Stimulated activated CD4-positive, alpha-beta T cell treated with anti-CD3 and anti-CD28 coated beads, Interleukin-15, amount 100 ng/mL, for 24 hours (primary cell): ENCODE results near the gene UBE2E3.

Source experiments
- DNase-seq: peaks from one replicate; pipeline ENCODE4 v3.0.0-alpha.2; 2020

UBE2E3 gene

DNA sequence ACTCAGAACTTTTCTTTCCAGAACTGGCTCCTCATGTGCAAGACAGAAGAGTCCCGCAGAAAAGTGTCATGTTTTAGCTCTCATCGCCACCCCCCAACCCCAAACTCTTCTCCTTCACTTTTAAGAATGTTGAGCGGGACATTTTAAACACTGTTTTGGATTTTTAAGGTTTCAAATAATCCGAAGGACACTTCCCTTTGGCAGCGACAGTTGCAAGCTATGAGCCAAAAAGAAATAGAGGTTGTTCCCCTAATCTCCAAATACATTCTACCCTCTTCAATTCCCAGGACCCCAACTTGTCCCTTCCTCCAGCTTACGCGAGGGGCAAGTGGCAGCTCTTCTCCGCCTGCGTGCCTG, 678 bp upstream of the UBE2E3 start:
- DNase-seq = no peak

DNA sequence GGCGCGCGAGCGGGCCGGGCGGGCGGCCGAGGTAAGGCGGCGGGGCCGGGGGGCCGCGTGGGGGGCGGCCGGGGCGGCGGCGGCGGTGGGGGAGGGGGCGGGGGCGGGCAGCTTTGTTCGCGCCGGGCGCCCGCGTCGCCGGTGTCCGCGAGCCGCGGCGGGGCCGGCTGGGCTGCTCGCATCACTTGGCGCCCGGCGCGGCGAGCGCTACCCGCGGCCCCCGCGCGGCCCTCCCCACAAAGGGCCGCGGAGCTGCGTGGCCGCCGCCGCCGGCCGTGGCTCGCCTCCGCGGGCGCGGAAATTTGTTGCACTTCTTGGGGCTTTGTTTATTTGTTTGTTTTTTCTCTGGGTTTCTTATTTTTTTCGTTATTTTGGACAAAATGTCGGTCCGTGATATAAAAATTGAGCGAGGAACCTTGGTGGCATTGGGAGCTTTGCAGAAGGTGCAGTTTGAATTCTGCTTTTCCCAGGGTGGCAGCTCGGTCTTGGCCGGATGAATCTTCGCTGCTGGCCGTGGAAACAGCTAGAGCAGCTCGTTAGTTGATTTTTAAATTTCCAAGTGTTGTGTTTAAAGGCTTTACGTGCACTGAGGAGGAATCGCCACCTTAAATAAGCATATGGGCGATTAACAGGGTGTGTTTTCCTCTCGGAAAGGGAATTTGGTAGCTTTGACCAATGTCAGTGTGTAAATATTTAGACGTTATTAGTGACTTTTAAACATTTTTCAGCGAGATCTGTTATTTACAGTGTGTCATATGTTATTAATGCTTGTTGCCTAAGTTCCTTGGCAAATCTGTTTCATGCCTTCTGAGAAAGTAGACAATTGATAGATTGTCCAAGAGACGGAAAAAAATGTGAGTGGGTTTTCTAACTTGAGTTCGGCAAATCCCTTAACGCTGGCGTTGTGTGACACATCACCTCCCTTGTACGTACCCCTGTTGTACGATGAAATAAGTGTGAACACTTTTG, 822 bp downstream of the UBE2E3 start:
- peak; percentile 30 for DNase-seq

DNA sequence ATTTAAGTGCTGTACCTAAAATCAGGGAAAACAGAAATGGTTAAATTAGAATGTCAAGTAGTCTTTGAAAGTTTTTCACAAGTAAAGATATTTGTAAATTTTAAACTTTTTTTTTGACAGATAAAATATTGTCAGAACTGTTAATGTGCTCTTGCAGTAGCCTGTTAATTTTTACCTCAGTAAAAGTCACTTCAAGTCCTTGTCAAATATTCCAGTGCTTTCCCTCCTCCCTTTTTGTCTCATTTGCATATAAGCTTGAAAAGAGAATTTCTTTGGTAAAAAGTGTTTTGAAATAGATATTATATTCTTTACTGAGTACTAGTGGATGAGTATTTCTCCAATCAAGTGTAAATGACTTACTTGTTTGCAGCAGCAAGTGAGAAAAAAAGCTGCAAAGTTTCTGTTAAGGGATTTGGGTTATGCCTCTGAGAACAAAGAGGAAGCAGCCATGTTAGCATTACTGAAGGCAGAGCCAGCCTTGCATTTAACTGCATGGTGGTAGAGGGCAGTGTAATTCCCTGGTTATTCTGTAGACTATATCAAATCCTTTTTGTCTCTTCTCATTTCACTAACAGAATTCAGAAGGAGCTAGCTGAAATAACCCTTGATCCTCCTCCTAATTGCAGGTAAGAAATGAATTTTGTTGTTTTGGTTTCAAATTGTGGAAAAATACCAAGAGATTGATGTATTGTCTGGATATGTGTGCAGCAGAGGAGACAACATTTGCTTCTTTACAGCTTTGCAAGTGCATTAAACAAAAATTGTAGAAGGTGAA, 3.2 kb downstream of the UBE2E3 start:
- no peak for DNase-seq

DNA sequence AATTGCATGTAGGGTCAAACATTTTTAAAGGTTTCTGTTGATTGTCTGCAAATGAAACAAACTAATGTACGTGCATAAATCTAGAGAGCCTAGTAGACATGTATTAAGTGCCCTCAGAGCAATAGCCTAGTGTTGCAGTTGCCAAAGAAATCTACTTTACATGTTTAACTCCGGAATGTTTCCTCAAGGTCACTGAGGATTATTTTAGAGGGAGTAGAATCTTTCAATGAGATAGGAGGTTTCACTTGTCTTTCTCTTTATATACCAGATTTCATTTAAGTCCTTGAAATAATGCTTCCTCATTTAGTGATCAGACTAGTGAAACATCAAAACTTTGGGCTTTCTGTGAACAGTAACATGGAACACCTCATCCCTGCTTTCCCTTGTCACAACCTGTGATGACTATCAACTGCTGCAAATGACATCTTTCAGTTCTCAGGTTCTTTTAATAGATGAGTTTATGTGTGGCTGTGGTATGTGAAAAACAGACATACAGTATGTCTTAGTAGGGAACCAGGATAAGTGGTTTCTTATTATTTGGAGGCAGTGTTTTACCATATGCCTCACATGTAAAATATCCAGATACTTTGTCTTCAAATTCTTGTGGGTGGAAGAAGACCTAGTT, 5.5 kb downstream of the UBE2E3 start:
- DNase-seq = no peak

DNA sequence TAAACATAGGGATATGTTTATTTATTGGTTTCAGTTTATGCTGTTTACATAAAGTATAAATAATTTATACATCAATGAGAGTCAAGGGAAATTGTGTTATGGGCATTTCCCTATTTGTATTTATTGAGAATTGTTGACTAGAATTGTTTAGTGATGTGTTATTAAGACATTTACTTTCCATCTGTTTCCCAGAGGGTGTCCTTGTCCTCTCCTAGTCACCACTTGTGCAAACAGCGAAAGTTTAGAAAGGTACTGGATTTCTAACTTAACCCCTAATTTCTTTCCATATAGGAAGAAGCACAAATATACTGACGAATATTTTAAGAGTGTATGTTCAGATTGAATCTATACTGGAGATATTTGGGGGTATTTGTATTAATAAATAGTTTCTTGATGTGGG, 6.7 kb downstream of the UBE2E3 start:
- DNase-seq = no peak

DNA sequence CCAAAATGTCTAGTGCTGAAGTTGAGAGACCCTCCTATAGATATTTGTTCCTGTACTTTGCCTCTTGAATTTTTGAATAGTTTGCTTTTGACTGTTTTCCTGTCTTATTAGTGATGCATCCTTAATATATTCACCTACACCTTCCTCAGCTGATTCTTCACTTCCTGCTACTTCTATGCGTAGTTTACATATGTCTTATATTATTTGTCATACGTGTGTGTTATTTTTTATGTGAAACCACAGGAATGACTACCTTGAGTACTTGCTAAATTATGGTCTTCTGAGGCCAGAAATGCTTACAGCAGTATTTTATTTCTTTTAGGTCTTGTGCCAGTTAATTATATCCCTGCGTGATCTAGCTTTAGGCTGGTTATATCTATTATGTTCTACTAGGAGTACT, 9.9 kb downstream of the UBE2E3 start:
- no peak for DNase-seq

DNA sequence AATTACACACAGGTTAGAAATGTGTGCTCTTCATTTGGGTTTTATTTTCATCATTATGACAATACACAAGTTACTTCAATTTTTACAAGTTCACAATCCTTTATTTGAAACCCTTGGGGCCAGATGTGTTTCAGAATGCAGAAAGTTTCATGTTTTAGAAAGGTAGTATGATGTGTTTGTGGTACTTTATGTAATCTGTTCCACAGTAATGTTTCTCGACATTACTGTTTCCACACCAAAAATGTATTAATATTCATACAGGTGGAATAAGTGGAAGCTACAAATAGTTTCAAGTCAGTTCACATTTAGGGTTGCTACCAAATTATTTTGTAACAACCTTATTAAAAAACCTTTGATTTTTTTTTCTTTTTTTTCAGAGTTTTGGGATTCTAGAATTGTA, 10.4 kb downstream of the UBE2E3 start:
- no peak for DNase-seq

DNA sequence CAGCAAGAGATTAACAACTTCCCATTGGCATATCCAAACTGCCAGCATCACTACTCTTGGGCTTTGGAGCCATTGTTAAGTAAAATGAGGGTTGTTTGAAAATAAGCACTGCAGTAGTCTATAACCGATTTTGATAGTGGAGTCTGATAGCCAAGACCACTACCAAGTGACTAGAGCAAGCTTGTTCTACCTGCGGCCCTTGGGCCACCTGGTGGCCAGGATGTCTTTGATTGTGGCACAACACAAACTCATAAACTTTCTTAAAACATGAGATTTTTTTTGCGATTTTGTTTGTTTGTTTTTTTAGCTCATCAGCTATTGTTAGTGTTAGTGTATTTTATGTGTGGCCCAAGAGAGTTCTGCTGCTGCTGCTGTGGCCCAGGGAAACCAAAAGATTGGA, 11.0 kb downstream of the UBE2E3 start:
- DNase-seq = no peak

DNA sequence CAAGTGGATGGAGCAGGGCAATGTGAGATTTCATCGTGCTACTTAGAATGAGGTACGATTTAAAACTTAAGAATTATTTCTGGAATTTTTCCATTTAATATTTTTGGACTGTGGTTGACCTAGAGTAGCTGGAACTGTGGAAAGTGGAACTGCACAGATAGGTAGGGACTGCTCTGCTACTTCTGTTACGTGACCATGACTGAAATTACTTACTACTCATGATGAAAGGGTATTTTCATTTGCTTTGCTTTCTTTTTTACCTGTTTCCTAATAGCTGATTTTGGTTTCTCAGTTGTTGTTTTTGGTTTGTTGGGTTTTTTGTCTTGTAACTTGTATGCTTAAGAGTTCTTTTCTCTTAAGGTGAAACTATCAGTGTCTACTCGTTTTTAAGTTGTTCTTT, 11.4 kb downstream of the UBE2E3 start:
- DNase-seq = no peak

DNA sequence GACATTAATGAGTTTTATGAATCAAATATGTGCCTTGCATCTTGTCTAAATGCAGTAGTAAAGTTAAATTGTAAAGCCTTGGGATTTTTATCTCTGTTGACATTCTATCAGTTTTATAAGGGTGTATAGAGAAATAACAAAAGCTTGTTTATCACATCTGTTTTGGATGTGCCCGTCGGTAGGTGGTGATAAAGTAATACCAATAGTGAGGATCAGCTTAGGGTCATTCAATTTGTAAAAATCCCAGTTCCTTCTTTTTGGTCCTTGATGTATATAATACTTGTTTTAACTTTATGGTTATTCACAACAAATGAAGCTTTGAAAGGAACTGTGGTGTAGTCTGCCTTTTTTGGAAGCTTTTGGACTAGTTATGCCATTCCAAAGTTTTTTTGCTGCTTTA, 12.6 kb downstream of the UBE2E3 start:
- DNase-seq = no peak

DNA sequence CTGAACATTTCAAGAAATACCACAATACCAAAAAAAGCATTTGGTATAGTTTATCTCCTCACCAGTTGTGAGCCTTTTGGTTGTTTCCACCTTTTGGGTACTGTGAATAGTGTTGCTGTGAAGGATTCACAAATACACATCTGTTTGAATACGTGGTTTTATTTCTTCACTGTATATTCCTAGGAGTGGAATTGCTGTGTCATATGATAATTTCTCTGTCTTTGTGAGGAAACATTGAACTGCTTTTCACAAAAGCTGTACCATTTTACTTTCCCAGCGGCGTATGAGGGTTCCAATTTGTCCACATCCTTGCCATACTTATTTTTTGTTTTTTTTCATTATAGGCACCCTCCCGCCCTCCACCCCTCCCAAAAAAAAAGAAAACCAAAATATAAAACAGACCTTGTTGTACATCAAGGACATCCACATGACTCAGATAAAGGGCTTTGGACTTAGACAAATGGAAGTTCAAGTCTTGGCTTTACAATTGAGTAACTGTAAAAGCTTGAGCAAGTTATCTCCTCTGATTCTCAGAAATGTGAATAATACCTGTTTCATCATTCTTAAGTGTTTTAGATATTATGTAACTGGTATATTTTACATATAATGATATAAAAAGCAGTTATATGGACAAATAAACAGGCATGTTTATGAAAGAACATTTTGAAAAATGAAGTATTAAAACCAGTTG, 19.0 kb downstream of the UBE2E3 start:
- DNase-seq = no peak

DNA sequence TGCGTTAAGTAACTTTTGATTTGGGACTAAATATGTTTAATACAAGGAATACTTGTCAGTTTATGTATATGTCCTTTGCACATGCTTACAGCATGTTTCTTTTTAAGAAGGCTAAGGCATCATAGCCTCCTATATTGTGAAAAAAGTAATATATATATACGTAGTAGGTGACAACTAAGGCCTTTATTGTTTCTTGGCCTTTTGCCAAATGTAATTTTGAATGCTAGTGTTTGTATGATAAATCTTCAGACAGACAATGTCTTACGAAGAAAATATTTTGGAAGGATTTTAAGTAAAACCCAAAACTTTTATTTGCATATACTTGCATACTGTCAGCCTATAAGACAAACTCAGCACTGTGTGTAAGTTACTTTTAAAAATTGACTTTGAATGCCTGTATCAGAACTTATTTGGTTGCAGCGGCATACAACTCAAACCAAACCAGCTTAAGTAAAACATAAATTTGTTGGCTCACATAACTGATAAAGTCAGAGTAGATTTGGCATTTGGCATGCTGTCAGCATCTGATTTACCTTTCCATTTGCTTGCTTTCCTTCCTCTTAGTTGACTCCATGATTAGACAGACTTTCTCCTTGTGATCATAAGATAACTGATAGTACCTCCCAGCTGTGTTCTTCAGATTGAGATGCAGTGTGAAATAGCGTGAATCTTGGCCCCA, 24.4 kb downstream of the UBE2E3 start:
- DNase-seq = no peak

DNA sequence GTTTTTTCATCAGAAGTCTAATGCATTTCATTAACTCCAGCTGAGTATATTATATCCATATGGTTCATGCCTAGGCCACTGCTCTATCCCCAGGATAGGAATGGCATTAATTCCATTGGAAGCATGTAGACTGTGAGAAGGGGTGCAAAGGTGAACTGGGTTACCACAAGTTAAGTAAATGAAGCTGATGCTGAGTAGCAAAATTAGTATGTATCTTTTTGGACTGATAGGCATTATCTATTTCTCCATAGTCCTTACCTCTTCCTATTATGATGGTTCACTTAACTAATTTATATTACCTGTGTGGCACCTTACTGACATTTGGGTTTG, 24.9 kb downstream of the UBE2E3 start:
- DNase-seq = no peak

DNA sequence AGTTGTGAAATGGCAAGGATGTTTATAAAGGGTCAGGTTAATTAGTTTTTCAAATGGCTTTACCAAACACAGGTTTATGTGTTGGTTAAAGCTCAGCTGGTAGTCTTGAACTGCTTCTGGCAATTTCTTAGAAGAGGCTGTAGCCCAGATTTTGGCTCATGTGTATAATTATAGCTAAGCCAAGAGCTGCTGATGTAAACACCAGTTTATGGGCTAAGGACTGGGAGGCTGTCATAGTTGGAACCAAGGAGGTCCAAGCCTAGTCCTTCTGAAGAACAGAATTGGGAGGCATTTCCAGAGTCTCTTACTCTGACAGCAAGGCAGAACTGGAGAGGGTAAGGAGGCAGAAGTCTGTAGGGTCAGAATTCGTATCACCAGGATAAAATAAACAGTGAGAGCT, 25.4 kb downstream of the UBE2E3 start:
- no peak for DNase-seq

DNA sequence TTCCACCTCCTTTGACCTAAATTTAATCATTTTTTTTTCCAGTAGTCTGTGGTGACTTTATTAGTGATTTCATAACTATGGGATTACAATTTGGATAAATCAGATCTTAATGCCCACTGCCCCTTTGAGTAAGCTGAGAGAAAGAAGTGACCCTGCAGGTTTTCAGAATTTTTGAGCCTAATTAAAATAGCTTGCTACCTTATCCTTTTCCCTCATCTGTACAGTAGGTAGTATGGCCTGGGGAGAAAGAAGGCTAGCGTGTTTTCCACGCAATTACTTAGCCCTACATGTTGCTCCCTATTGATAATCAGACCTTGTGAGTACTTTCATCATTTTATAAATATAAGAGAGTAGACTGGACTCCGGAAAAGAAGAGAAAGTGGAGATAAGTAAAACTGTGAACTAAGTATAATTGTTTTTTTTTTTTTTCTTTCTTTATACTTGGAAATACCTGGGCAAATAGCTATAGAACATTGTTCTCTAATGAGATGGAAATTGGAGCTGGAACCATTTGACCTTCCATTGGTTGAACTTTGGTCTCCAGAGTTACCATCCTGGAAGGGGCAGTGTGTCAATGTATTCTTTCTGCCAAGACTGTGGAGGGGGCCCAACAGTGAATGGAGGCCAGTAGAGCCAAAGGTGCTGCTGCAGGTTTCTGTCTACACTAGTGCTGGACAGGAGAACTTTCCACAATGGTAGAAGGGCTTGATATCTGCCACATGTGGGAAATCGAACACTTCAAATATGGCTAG, 26.9 kb downstream of the UBE2E3 start:
- DNase-seq = no peak

DNA sequence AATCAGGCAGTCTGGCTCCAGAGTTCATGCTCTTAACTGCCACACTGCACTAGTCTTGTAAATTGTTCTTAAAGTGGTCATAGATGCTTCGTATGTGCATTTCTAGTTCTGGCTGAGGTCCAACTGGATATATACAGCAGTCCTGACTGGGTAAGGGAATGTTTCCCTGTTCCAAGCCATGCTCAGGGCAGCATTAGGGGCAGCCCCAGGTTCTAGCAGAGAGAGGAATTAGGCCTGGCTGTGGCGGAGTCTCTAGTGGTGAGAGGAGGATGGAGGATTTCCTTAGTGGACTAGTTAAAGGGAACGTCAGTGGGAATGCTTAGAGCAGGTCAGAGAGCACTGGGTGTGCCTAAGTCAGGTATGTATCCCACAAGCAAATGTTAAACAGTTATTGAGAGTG, 28.0 kb downstream of the UBE2E3 start:
- DNase-seq = no peak

DNA sequence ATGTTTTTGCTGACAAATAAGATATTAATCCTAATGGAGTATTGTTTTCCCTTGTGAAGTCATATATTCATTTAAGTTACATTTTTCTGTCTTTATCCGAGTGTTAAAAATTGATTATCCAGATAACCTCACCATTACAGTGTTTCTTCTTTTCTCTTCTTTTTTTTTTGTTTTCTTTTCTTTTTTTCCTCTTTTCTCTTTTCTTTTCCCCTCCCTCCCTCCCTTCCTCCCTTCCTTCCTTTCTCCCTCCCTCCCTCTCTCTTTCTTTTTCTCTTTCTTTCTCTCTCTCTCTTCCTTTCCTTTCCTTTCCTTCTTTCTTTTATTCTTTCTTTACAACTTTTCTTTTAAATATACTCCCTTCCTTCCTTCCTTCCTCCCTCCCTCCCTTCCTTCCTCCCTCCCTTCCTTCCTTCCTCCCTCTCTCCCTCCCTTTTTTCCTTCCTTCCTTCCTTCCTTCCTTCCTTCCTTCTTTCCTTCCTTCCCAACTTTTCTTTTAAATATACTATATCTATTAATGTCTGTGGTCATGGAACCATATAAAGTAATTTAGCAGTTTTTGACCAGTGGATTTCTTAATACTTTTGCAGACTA, 40.9 kb downstream of the UBE2E3 start:
- DNase-seq = no peak

DNA sequence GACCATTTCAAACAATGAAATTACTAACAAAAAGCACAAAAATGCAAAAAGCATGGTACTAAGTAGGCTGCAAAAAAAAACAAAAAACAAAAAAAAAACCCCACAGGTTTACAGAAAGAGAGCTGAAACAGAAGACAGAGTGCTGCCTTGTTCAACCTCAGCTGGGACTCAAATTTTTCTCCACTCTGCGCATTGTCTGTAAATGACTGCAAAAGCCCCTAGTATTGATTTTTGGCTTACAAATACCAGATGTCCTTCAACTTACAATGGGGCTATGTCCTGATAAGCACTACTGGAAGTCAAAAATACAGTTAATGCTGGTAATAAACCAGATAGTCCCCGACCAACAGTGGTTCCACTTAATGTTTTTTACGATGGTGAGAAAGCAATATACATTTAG, 42.2 kb downstream of the UBE2E3 start:
- DNase-seq = no peak

DNA sequence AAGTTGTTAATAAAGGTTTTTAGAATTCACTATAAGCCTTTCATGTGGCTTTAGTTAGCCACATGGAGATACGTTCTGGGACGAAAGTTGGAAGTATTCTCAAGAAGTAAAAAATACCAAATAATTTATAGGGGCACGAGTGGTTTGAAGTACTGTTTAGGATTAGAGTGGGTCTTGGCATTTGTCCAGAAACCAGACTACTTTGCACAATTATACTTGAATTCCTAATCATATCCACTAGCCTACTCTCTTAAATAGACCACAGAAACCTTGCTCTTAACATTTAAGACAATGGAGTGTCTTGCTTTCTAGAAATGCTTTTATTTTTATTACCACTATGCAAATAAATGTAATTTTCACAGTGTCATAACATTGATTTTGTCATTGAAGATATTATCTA, 44.6 kb downstream of the UBE2E3 start:
- no peak for DNase-seq

DNA sequence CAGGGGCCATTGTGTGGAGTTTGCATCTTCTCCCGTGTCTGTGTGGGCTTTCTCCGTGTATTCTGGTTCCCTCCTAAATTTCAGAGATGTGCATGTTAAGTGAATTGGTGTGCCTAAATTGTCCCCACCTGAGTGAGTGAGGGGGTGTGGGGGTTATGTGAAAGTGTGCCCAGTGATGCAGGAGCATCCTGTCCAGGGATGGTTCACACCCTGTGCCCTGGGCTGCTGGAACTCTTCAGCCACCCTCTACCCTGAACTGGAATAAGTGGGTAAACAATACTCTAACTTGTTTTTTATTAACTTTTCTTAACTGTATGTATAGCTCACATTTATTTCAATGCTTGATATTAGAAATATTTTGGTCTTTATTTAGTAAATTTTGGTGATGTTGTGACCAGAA, 56.0 kb downstream of the UBE2E3 start:
- DNase-seq = no peak

DNA sequence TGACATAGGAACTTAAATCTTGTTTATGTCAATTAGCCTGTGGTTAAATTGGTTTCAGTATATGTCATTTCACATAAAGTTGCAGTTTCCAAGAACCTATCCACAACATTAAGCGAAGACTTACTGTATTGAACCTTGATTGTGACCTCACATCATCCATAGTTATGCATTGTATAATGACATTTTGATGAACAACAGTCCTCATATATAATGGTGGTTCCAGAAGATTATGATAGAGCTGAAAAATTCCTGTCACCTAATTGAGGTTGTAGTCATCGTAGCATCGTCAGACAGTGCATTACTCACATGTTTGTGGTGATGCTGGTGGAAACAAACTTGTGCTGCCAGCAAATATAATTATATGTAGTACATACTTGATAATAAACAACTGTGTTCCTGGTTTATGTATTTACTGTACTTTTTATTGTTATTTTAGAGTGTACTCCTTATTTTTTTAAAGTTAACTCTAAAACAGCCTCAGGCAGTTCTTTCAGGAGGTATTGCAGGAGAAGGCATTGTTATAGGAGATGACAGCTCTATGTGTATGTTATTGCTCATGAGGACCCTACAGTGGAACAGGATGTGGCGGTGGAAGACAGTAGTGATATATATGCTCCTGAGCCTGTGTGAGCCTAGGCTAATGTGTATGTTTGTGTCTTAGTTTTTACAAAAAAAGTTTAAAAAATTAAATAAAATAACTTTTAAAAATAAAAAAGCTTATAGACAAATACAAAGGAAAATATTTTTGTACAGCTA, 56.6 kb downstream of the UBE2E3 start:
- DNase-seq = no peak
